IMR-90 (cell line): Measurements from ENCODE around the gene SAP30BP. TPM values are rescaled to one million over a fixed set of nuclear protein-coding genes. Genes with fewer than 3 reads are reported as not detected.

Experiments
- ATAC-seq: fragments of 200-7000 bp; cut with Tn5 transposase; 2 replicates; pipeline ENCODE4 v1.9.1; 2020; ENCODE audit warnings: low read depth, mild to moderate bottlenecking, moderate library complexity
- BruUV-seq: library from RNA; stranded (reverse); fragments of 400-500 nt; replicated peaks from 2 replicates; lab custom pipeline; 2021; lab: Mats Ljungman, UMichigan
- CTCF ChIA-PET: fragments of 300-600 bp; formaldehyde crosslinking; extraction: SDS; loops from one replicate; lab custom pipeline; 2021; ENCODE audit warnings: antibody characterized with exemption; lab: Yijun Ruan, JAX
- POLR2A ChIA-PET: fragments of 300-600 bp; sonication (Branson Sonifier 250); formaldehyde crosslinking; loops from one replicate; lab custom pipeline; 2022; ENCODE audit warnings: antibody characterized with exemption; ENCODE audit not compliant: unreplicated experiment; lab: Charles Lee
- DNase-seq: peaks from one replicate; pipeline ENCODE4 v3.0.0; 2013
- H2AFZ ChIP-seq: replicated peaks from 2 replicates; pipeline ENCODE3; 2013; ENCODE audit warnings: low read length, mild to moderate bottlenecking; ENCODE audit not compliant: poor library complexity
- H2AK5ac ChIP-seq: 2 replicates; pipeline ENCODE4 v1.6.1; 2013; ENCODE audit warnings: low read depth, low read length, inconsistent platforms
- H2AK9ac ChIP-seq: replicated peaks from 2 replicates; pipeline ENCODE3; 2013; ENCODE audit warnings: mild to moderate bottlenecking, low read depth, low read length, moderate library complexity; ENCODE audit not compliant: poor library complexity
- H2BK120ac ChIP-seq: 2 replicates; pipeline ENCODE4 v1.6.1; 2013; ENCODE audit warnings: low read depth, low read length, inconsistent platforms
- H2BK15ac ChIP-seq: 3 replicates; pipeline ENCODE4 v1.6.1; 2013; ENCODE audit warnings: low read depth, low read length, inconsistent platforms
- H2BK20ac ChIP-seq: 2 replicates; pipeline ENCODE4 v1.6.1; 2013; ENCODE audit warnings: low read depth, mild to moderate bottlenecking, inconsistent platforms, low read length, moderate library complexity
- H2BK5ac ChIP-seq: 2 replicates; pipeline ENCODE4 v1.6.1; 2013; ENCODE audit warnings: mild to moderate bottlenecking, low read depth, low read length, inconsistent platforms; ENCODE audit not compliant: poor library complexity, severe bottlenecking
- H3K14ac ChIP-seq: replicated peaks from 2 replicates; pipeline ENCODE4 v1.6.1; 2013; ENCODE audit warnings: low read depth, low read length, inconsistent platforms
- H3K18ac ChIP-seq: 2 replicates; pipeline ENCODE4 v1.6.1; 2013; ENCODE audit warnings: low read depth, low read length, control low read depth
- H3K23ac ChIP-seq: 2 replicates; pipeline ENCODE4 v1.6.1; 2013; ENCODE audit warnings: low read depth, low read length, inconsistent platforms
- H3K27ac ChIP-seq: 2 replicates; pipeline ENCODE4 v1.5.1; 2013; ENCODE audit warnings: mild to moderate bottlenecking, control low read depth, low read length; ENCODE audit not compliant: insufficient read depth
- H3K27me3 ChIP-seq: 2 replicates; pipeline ENCODE4 v1.6.1; 2013; ENCODE audit warnings: low read length; ENCODE audit not compliant: control insufficient read depth, insufficient read depth
- H3K36me3 ChIP-seq: 2 replicates; pipeline ENCODE4 v1.6.1; 2013; ENCODE audit warnings: low read length, mixed read lengths; ENCODE audit not compliant: control insufficient read depth, insufficient read depth
- H3K4ac ChIP-seq: 2 replicates; pipeline ENCODE4 v1.6.1; 2013; ENCODE audit warnings: low read depth, low read length, inconsistent platforms
- H3K4me1 ChIP-seq: 2 replicates; pipeline ENCODE4 v1.6.1; 2013; ENCODE audit warnings: low read length, mixed read lengths; ENCODE audit not compliant: control insufficient read depth, insufficient read depth
- H3K4me2 ChIP-seq: 2 replicates; pipeline ENCODE4 v1.6.1; 2013; ENCODE audit warnings: low read depth, mild to moderate bottlenecking, control low read depth, low read length, moderate library complexity
- H3K4me3 ChIP-seq: 2 replicates; pipeline ENCODE4 v1.5.1; 2013; ENCODE audit warnings: low read depth, mild to moderate bottlenecking, control low read depth, low read length, moderate library complexity; ENCODE audit not compliant: insufficient read depth
- H3K56ac ChIP-seq: 2 replicates; pipeline ENCODE4 v1.6.1; 2013; ENCODE audit warnings: low read length, inconsistent platforms; ENCODE audit not compliant: insufficient read depth; ENCODE audit errors: extremely low read depth
- H3K79me1 ChIP-seq, 2 experiments: 2 replicates each; pipeline ENCODE4 v1.6.1; 2013; ENCODE audit warnings: low read length in 2 of 2, inconsistent platforms in 1 of 2, low read depth in 1 of 2
- H3K9ac ChIP-seq: 2 replicates; pipeline ENCODE4 v1.6.1; 2013; ENCODE audit warnings: low read depth, low read length, control low read depth
- H3K9me1 ChIP-seq: 2 replicates; pipeline ENCODE4 v1.6.1; 2013; ENCODE audit warnings: low read length, inconsistent platforms; ENCODE audit not compliant: insufficient read depth
- H3K9me3 ChIP-seq: 2 replicates; pipeline ENCODE4 v1.6.1; 2013; ENCODE audit warnings: low read length; ENCODE audit not compliant: control insufficient read depth, insufficient read depth
- H4K20me1 ChIP-seq: 2 replicates; pipeline ENCODE4 v1.6.1; 2013; ENCODE audit warnings: low read length, inconsistent platforms; ENCODE audit not compliant: insufficient read depth
- H4K5ac ChIP-seq: 2 replicates; pipeline ENCODE4 v1.6.1; 2013; ENCODE audit warnings: mild to moderate bottlenecking, low read depth, low read length, control low read depth
- H4K8ac ChIP-seq, 2 experiments: 2 replicates each; pipeline ENCODE4 v1.6.1; 2013; ENCODE audit warnings: low read depth in 2 of 2, low read length in 2 of 2, control low read depth in 1 of 2, inconsistent platforms in 1 of 2
- H4K91ac ChIP-seq: 2 replicates; pipeline ENCODE4 v1.6.1; 2013; ENCODE audit warnings: low read depth, low read length, inconsistent platforms; ENCODE audit not compliant: insufficient read depth
- BHLHE40 ChIP-seq: fragments of 150-350 bp; IDR thresholded peaks from 2 replicates; pipeline ENCODE4 v1.6.1; 2016; ENCODE audit warnings: mild to moderate bottlenecking, low read depth, low read length
- CEBPB ChIP-seq: IDR thresholded peaks from 2 replicates; pipeline ENCODE4 v1.6.1; 2012; ENCODE audit warnings: low read depth, low read length, improper control_type of control experiment
- CHD1 ChIP-seq: IDR thresholded peaks from 2 replicates; pipeline ENCODE4 v1.6.1; 2012; ENCODE audit warnings: low read depth, low read length, improper control_type of control experiment
- MXI1 ChIP-seq: IDR thresholded peaks from 2 replicates; pipeline ENCODE4 v1.6.1; 2012; ENCODE audit warnings: low read depth, mild to moderate bottlenecking, low read length, moderate library complexity, borderline replicate concordance
- NFE2L2 ChIP-seq: fragments of 150-350 bp; IDR thresholded peaks from 2 replicates; pipeline ENCODE4 v1.6.1; 2016; ENCODE audit warnings: low read depth, mild to moderate bottlenecking, low read length
- POLR2A ChIP-seq: IDR thresholded peaks from 2 replicates; pipeline ENCODE4 v1.6.1; 2012; ENCODE audit warnings: mild to moderate bottlenecking, low read depth, low read length
- RAD21 ChIP-seq: IDR thresholded peaks from 2 replicates; pipeline ENCODE4 v1.6.1; 2012; ENCODE audit warnings: low read length, improper control_type of control experiment
- RCOR1 ChIP-seq: IDR thresholded peaks from 2 replicates; pipeline ENCODE4 v1.6.1; 2012; ENCODE audit warnings: mild to moderate bottlenecking, low read length, improper control_type of control experiment; ENCODE audit not compliant: insufficient replicate concordance
- SMC3 ChIP-seq: fragments of 150-350 bp; IDR thresholded peaks from 2 replicates; pipeline ENCODE4 v1.6.1; 2016; ENCODE audit warnings: low read depth, mild to moderate bottlenecking, antibody characterized with exemption, low read length, moderate library complexity
- WGBS, 2 experiments: methylation state at CpG; one replicate each; pipeline versions ENCODE4 v1.1.5 to v1.1.7; 2013; ENCODE audit warnings: missing lambda C conversion rate in 2 of 2; ENCODE audit not compliant: insufficient read length in 1 of 2; ENCODE audit errors: extremely low coverage in 2 of 2; 5-methylcytosine and 5-hydroxymethylcytosine counted together
- dilution Hi-C: fragments of 300-500 bp; cut with HindIII; formaldehyde crosslinking; loops from one replicate; pipeline ENCODE4 v1.14.3; 2018; ENCODE audit warnings: low sequenced_read_pairs; ENCODE audit not compliant: unreplicated experiment
- in situ Hi-C: fragments of 300-500 bp; cut with MboI; formaldehyde crosslinking; loops from 3 replicates; pipeline ENCODE4 v1.14.3; 2019; ENCODE audit warnings: low sequenced_read_pairs, inconsistent platforms, mixed read lengths
- intact Hi-C: fragments of 100-400 bp; cut with micrococcal nuclease; formaldehyde crosslinking; loops from 2 replicates; pipeline ENCODE4 v1.10.0; 2022
- polyA plus RNA-seq, 3 experiments: library from polyadenylated mRNA; depleted of rRNA; stranded (reverse); fragments of >200 nt; gene quantifications; 2 replicates each; pipeline ENCODE4 v1.2.3, GENCODE V29; 2012; ENCODE audit warnings: low replicate concordance in 1 of 3
- total RNA-seq: library from RNA; depleted of rRNA; stranded (reverse); fragments of >200 nt; gene quantifications from 2 replicates; pipeline ENCODE4 v1.2.3, GENCODE V29; 2012
- TF ChIP-seq, protein P1 (sequence below): fragments of 150-350 bp; IDR thresholded peaks from 2 replicates; pipeline ENCODE4 v1.6.1; 2017; ENCODE audit warnings: mild to moderate bottlenecking, antibody characterized with exemption, low read length, low read depth
- TF ChIP-seq, protein P2 (sequence below): fragments of 150-350 bp; IDR thresholded peaks from 2 replicates; pipeline ENCODE4 v1.6.1; 2016; ENCODE audit warnings: low read depth, mild to moderate bottlenecking, low read length, moderate library complexity, borderline replicate concordance
- TF ChIP-seq, protein P3 (sequence below): conservative IDR thresholded peaks from 2 replicates; pipeline ENCODE4 v1.5.1; 2012; ENCODE audit warnings: mild to moderate bottlenecking, low read depth, low read length, improper control_type of control experiment

The SAP30BP gene
- total and polyA plus RNA-seq, 2 of the 4 experiments (the other 2 are of a cell fraction), result 70.4 to 139 TPM

GRCh38 chr17:75658237-75658636, 8.9 kb upstream of the SAP30BP start:
- Histone ChIP-seq H3K14ac (no peak overlapping the region), H3K23ac (no peak overlapping the region), H4K5ac (no peak overlapping the region), H3K4me2 (no peak overlapping the region), H2AK5ac (no peak overlapping the region), H2AK9ac (no peak overlapping the region), H3K79me1 (no peaks in the 10 kb centered on the region), H4K8ac (no peak overlapping the region), H2BK5ac (no peak overlapping the region), H3K56ac (no peak overlapping the region), H2BK120ac (no peak overlapping the region), H3K27me3 (no peaks in the 10 kb centered on the region), H3K4ac (no peak overlapping the region), H3K9me1 (no peaks in the 10 kb centered on the region), H4K91ac (no peak overlapping the region), H2BK20ac (no peak overlapping the region), H3K4me1 (no peaks in the 10 kb centered on the region), H3K18ac (no peak overlapping the region), H3K4me3 (no peak overlapping the region), H3K27ac (no peak overlapping the region), H4K20me1 (no peaks in the 10 kb centered on the region), H2AFZ (no peak overlapping the region), H2BK15ac (no peak overlapping the region), H3K9ac (no peak overlapping the region), H3K9me3 (no peaks in the 10 kb centered on the region), H3K36me3 (peaks cover 40% of the 10 kb centered on the region)
- no TSS peak for BruUV-seq
- intact Hi-C loops (no loop called here), dilution Hi-C loops (no loop called here), in situ Hi-C loops (no loop called here)
- DNase-seq, result no peak
- POLR2A ChIA-PET, result no interaction called here
- CTCF ChIA-PET, result interaction anchor here (1.6 kb wide), 1 partner anchor 90 kb away, joined by 5 read pairs; no protein-coding TSS in a partner anchor
- ATAC-seq, result no peak
- no peak for TF ChIP-seq RCOR1
- no peak for TF ChIP-seq MXI1
- no peak for TF ChIP-seq BHLHE40
- TF ChIP-seq, protein P1, sequence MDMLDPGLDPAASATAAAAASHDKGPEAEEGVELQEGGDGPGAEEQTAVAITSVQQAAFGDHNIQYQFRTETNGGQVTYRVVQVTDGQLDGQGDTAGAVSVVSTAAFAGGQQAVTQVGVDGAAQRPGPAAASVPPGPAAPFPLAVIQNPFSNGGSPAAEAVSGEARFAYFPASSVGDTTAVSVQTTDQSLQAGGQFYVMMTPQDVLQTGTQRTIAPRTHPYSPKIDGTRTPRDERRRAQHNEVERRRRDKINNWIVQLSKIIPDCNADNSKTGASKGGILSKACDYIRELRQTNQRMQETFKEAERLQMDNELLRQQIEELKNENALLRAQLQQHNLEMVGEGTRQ, result no peak
- no peak for TF ChIP-seq CEBPB
- no peak for TF ChIP-seq CHD1
- no peak for TF ChIP-seq NFE2L2
- TF ChIP-seq, protein P2, sequence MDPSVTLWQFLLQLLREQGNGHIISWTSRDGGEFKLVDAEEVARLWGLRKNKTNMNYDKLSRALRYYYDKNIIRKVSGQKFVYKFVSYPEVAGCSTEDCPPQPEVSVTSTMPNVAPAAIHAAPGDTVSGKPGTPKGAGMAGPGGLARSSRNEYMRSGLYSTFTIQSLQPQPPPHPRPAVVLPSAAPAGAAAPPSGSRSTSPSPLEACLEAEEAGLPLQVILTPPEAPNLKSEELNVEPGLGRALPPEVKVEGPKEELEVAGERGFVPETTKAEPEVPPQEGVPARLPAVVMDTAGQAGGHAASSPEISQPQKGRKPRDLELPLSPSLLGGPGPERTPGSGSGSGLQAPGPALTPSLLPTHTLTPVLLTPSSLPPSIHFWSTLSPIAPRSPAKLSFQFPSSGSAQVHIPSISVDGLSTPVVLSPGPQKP, result no peak
- TF ChIP-seq POLR2A, result no peak
- TF ChIP-seq, protein P3, sequence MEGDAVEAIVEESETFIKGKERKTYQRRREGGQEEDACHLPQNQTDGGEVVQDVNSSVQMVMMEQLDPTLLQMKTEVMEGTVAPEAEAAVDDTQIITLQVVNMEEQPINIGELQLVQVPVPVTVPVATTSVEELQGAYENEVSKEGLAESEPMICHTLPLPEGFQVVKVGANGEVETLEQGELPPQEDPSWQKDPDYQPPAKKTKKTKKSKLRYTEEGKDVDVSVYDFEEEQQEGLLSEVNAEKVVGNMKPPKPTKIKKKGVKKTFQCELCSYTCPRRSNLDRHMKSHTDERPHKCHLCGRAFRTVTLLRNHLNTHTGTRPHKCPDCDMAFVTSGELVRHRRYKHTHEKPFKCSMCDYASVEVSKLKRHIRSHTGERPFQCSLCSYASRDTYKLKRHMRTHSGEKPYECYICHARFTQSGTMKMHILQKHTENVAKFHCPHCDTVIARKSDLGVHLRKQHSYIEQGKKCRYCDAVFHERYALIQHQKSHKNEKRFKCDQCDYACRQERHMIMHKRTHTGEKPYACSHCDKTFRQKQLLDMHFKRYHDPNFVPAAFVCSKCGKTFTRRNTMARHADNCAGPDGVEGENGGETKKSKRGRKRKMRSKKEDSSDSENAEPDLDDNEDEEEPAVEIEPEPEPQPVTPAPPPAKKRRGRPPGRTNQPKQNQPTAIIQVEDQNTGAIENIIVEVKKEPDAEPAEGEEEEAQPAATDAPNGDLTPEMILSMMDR, result no peak
- TF ChIP-seq SMC3, result no peak
- TF ChIP-seq RAD21, result no peak
- WGBS, 2 experiments, result 87% methylated on average over 4 of the region's 5 CpGs; no CpG with 5 or more reads in 1 of the 2 experiments
